GM12891 (cell line): Measurements from ENCODE around the gene SLC6A19.

ENCODE experiments used
- POLR2A ChIP-seq: IDR thresholded peaks from 2 replicates; pipeline ENCODE4 v1.6.1; 2011; ENCODE audit warnings: low read depth, low read length, control low read depth
- TAF1 ChIP-seq: IDR thresholded peaks from 2 replicates; pipeline ENCODE4 v1.6.1; 2011; ENCODE audit warnings: low read depth, low read length, control low read depth

- TF ChIP-seq POLR2A, result no peak
- no peak for TF ChIP-seq TAF1
Observed at GRCh38 chr5:1192971-1193590, 8.3 kb upstream of the SLC6A19 start.
